Mammary epithelial cell (primary cell): ENCODE data around the gene PPARG.
"Not testable (repeated sequence)": the region's sequence is repeated elsewhere in the genome, so short reads cannot be mapped to it uniquely, and the experiment has no call there.

Experiments
- CTCF ChIP-seq, 2 donors: IDR thresholded peaks in 1 of 2; conservative IDR thresholded peaks in 1 of 2; 2 replicates each; pipeline ENCODE4 v1.5.1; 2011 to 2012; ENCODE audit warnings: inconsistent platforms in 2 of 2, low read length in 2 of 2, mild to moderate bottlenecking in 2 of 2, control low read depth in 1 of 2, low read depth in 1 of 2; ENCODE audit not compliant: insufficient read depth in 1 of 2; ENCODE audit errors: extremely low read depth in 1 of 2
- EZH2 ChIP-seq: IDR thresholded peaks from 2 replicates; pipeline ENCODE4 v1.6.1; 2012; ENCODE audit warnings: low read length, inconsistent platforms, borderline replicate concordance

GRCh38 chr3:12469222-12469621, 180.4 kb downstream of the PPARG start:
- TF ChIP-seq CTCF (conservative IDR thresholded peaks at IDR 0.05 in 1 of 2, IDR thresholded peaks at IDR 0.05 in 1 of 2; ENCODE audit: extremely low read depth in 1 of 2, insufficient read depth in 1 of 2, low read depth in 1 of 2, low read length in 2 of 2); EZH2: not testable (repeated sequence)
